SK-N-MC (cell line): Measurements from ENCODE around the gene CACNA2D2.

Experiments
- DNase-seq: peaks from one replicate; pipeline ENCODE4 v3.0.0-alpha.2; 2011; ENCODE audit warnings: low read depth, low spot score
- H3K27ac ChIP-seq: fragments of 200-600 bp; sonication (generic); 2 replicates; pipeline ENCODE4 v1.5.1; 2016; ENCODE audit warnings: mixed run types
- H3K36me3 ChIP-seq: fragments of 200-600 bp; sonication (generic); 2 replicates; pipeline ENCODE4 v1.6.1; 2017; ENCODE audit warnings: antibody characterized with exemption, low read length, mixed read lengths; ENCODE audit not compliant: insufficient read depth
- H3K4me3 ChIP-seq: fragments of 200-600 bp; sonication (generic); 2 replicates; pipeline ENCODE4 v1.5.1; 2016
- H3K9ac ChIP-seq: fragments of 200-600 bp; sonication (generic); 2 replicates; pipeline ENCODE4 v1.8.0; 2017; ENCODE audit warnings: mixed run types, mixed read lengths; ENCODE audit not compliant: insufficient read length
- H3K9me3 ChIP-seq: fragments of 200-600 bp; sonication (generic); 2 replicates; pipeline ENCODE4 v1.6.1; 2017; ENCODE audit warnings: low read depth, mild to moderate bottlenecking, antibody characterized with exemption, low read length, moderate library complexity, mixed read lengths
- EZH2 ChIP-seq: fragments of 200-600 bp; sonication (generic); IDR thresholded peaks from one replicate; pipeline ENCODE4 v1.6.1; 2017; ENCODE audit warnings: antibody characterized with exemption
- FOXP2 ChIP-seq: optimal IDR thresholded peaks from 2 replicates; pipeline ENCODE3; 2011; ENCODE audit warnings: mild to moderate bottlenecking, moderate library complexity; ENCODE audit not compliant: insufficient read depth; ENCODE audit errors: extremely low read length, control extremely low read depth
- POLR2AphosphoS5 ChIP-seq: IDR thresholded peaks from 2 replicates; pipeline ENCODE4 v1.6.1; 2012; ENCODE audit warnings: mild to moderate bottlenecking, low read depth, low read length, borderline replicate concordance

CACNA2D2 gene

DNA sequence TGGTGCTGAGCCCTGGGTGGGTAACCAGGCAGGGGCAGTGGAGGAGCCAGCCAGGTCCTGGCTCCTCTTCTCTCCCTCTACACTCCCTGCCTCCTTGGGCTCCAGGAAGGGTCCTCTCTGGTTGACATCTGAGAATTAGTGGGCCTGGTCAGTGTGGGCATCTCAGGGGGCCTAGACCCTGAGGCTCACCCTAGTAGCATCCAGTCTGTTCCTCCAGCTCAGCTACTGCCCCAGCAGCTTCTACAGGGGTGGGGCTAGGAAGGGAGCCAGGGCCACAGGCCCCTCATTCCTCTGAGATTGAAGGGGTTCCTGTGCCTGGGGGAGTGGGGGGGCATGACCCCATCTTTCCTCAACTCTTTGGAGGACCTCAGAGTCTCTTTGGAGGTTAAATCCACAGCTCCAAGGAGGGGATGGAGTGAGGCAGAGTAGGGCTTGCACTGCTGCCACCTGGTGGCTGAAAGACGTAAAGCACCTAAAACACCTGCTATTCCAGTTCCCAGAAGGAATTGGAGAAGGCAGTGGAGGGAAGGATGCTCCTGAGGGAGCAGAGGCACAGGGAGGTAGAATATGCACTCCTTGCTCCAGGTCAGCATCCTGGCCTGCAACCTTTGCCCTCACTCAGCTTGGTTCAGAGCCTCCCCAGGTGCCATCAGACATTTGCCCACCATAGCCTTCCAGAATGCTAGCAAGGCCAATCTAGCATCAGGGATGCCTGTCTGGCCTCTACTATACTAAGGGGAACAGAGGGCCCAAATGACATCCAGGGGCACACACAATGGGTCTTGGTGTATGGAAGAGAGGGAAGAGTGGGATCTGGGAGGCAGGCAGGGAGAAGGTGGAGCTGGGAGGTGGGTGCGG, 39.0 kb upstream of the CACNA2D2 start:
- no peak overlapping the region for H3K27ac ChIP-seq
- H3K4me3 ChIP-seq: no peak overlapping the region
- H3K9me3 ChIP-seq: no peaks in the 10 kb centered on the region
- H3K36me3 ChIP-seq: no peaks in the 10 kb centered on the region
- no peak overlapping the region for H3K9ac ChIP-seq
- no peak for DNase-seq
- TF ChIP-seq FOXP2 (no peak), EZH2 (no peak), POLR2AphosphoS5 (no peak)

DNA sequence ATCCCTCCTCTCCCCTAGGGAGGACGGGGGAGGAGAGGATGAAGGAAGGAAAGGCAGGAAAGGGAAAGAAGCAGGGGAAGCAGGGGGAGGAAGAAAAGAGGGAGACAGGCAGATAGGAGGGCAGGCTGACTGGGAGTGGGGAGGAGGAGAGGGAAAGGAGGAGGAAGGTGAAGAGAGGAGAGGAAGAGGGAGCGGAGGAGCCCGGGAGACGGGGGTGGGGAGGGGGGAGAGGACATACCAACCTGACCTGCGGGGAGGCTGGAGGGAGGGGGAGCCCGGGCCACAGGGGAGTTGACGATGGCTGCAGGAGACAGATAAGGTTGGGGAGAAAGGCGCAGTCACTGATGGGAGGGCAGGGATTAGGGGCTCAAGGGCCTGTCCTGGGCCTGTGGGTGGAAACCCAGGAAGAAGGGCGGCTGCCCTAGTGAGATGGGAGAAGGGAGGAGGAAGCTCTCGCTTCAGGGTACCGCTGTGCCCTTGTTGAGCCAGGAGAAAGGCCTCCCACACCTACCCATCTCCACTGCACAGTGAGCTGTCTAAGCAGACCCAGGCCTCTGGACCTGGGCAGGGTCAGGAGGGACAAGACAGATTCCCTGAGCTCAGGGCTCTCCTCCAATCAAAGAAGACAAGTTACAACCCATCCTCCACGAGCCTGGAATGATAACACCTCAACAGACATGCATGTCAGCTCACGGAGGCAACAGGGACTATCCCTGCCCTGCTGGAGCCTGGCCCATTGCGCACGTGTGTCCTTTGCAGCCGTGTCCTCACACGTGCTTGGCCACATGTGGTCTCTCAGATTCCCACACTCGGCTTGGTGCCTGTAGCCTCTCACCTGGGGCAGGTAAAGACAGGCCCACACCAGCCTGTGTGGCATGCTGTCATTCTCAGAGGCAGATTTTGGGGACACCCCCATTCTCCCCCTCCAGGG, 36.2 kb upstream of the CACNA2D2 start:
- Histone ChIP-seq H3K36me3 (no peaks in the 10 kb centered on the region), H3K4me3 (no peak overlapping the region), H3K9me3 (no peaks in the 10 kb centered on the region), H3K27ac (no peak overlapping the region), H3K9ac (no peak overlapping the region)
- TF ChIP-seq EZH2 (no peak), POLR2AphosphoS5 (no peak), FOXP2 (no peak)
- DNase-seq: no peak

DNA sequence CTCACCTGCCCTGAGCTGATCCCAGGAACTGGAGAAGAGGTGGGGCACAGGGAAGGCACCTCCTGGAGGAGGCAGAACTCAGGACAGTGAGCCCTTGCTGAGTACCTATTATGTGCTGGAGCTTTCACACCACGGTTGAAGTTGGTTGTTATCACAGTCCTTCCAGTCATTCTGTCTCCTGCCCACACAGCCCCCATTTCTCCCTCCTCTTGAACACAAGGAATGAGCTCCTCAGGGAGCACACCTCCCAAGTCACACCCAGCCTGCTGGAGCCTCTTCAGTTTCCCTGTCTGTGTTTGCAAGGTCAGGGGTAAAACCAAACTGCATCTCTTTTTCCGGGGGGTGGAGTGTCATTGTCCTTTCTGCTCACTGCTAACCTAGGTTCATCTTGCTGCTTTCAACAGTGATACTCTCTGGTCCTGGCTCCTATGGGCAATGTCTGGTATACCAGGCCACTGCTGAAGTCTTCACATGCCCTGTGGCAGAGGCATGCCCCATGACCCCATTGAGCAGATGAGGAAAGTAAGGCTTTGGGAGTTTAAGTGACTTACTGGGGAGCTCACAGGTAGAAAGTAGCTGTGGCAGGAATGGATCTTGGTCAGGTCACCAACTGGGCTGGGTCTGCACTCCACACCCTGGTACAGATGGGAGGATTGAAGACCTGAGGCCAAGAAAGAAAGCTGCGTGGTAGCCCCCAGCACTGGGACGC, 34.1 kb upstream of the CACNA2D2 start:
- no peak overlapping the region for H3K4me3 ChIP-seq
- TF ChIP-seq FOXP2: no peak
- no peak for TF ChIP-seq EZH2
- no peak for TF ChIP-seq POLR2AphosphoS5
- H3K36me3 ChIP-seq: no peaks in the 10 kb centered on the region

DNA sequence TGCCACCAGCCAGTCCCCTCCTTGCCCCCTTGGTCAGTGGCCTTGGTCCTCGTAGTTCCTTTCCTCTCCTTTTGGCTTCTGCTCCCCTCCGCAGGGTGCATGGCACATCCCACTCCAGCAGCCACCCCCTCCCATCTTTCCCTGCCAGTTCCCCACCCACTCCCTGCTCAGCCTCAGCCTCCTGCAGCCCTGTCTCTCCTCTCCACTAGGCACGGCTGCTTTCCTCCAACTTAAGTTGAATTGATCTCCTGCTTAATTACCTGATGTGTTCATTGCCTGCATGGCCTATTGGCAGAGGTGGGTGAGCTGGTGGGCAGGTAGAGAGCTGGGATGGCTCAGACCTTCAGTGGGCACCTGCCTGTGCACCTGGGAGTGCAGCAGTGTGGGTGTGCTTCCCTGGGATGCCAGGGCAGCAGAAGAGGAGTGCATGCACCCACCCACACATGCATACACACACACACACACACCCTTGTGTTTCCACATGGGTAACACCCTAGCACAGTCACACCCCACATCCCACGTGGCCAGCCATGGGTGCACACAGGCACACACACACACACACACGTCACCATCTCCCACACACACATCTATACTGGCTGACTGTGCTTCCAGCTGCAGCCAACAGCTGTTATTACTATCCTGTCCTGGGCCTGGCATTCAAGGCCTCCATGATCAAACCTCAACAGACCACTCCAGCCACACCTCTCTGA, 33.2 kb upstream of the CACNA2D2 start:
- H3K4me3 ChIP-seq: no peak overlapping the region
- H3K9me3 ChIP-seq: no peaks in the 10 kb centered on the region
- no peak for DNase-seq
- H3K36me3 ChIP-seq: no peaks in the 10 kb centered on the region
- no peak overlapping the region for H3K9ac ChIP-seq
- no peak for TF ChIP-seq FOXP2
- H3K27ac ChIP-seq: no peak overlapping the region

More for the DNA sequence above, 34.1 kb upstream of the CACNA2D2 start:
- H3K9me3 ChIP-seq: no peaks in the 10 kb centered on the region
- DNase-seq: no peak
- no peak overlapping the region for H3K9ac ChIP-seq
- H3K27ac ChIP-seq: no peak overlapping the region

DNA sequence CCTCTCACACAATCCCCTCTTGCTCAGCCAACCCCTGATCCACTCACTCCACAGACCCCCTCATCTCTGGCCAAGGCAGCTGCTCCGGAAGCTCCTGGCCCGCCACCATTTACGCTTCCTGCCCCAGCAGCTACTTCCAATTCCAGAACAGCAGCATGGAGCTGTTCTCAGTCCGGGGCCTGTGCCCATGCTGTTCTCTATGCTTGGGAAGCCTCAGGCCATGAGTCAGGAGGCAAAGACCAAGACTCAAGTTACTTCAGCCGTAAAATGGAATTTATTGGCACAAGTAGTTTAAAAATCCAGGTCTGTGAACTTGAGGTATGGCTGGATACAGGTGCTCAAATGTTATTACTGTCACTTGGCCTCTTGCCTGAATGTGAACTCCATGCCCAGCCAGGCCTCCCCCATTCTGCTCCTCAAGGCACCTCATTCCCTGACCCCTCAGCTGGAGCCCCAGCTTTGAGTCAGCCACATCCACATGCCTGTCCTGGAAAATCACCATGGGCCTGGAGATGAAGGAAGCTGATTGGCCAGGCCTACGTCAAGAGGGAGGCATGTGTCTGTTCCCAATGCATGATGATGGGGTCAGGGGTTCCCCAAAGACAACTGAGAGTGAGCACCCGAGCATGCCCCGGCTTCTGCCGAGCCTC, 31.4 kb upstream of the CACNA2D2 start:
- H3K27ac ChIP-seq: no peak overlapping the region
- no peak overlapping the region for H3K9ac ChIP-seq
- DNase-seq: no peak
- H3K36me3 ChIP-seq: no peaks in the 10 kb centered on the region
- TF ChIP-seq FOXP2 (no peak), EZH2 (no peak), POLR2AphosphoS5 (no peak)
- no peak overlapping the region for H3K4me3 ChIP-seq
- H3K9me3 ChIP-seq: no peaks in the 10 kb centered on the region

DNA sequence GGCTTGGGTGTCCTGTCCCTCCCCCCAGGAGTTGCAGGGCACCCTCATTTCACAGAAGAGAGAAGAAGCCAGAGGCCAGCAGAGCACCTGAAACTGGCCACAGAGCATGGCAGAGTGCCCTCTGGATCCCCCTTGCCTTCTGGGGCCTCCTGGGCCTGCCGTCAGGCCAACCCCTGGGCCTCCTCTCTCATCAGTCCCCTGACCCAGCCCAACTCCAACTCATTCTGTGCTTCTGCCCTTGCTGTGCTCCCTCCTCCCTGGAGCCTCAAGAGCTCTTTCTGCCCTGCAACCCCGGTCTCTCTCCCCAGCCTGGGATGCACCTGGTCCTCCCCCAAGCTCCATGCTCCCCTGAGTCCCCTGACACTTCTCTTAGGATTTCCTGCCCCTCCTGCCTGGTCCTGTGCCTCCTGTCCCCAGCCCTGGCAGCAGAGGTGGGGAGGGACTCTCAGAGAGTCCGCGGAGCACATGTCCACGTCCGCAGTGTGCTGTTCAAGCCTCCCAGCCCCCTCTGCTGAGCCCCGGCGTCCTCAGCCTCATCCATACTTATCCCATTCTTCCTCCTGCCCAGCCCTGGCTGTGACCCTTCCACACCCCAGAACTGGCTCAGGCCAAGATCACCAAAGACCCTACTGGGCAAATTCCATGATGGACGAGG, 30.5 kb upstream of the CACNA2D2 start:
- no peaks in the 10 kb centered on the region for H3K9me3 ChIP-seq
- no peak for TF ChIP-seq FOXP2
- TF ChIP-seq EZH2: no peak
- no peak for TF ChIP-seq POLR2AphosphoS5
- no peak overlapping the region for H3K9ac ChIP-seq
- no peak overlapping the region for H3K27ac ChIP-seq
- no peaks in the 10 kb centered on the region for H3K36me3 ChIP-seq
- DNase-seq: no peak
- no peak overlapping the region for H3K4me3 ChIP-seq

DNA sequence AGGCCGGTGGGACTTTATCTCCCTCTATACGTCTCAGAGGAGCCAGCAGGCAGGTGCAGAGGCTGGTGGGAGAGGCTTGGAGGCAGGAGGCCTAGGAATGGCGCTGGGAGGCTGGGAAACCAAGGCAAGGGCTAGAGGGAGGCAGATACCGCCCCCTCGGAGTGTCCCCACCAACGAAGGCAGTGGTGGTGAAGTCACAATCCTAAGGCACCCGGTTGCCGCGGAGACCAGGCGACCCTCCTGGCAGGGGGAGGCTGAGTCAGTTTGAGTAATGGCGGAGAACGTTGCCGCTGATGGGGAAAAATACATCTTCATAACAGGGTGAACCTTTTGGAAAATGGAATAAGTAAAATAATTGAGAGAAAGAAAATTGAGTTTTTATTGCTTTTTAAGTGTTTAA, 29.9 kb upstream of the CACNA2D2 start:
- no peak for DNase-seq
- H3K4me3 ChIP-seq: no peak overlapping the region
- no peak overlapping the region for H3K9ac ChIP-seq
- no peaks in the 10 kb centered on the region for H3K36me3 ChIP-seq
- H3K27ac ChIP-seq: no peak overlapping the region
- TF ChIP-seq FOXP2 (no peak), EZH2 (no peak), POLR2AphosphoS5 (no peak)
- H3K9me3 ChIP-seq: no peaks in the 10 kb centered on the region
